GM13976 (cell line): ENCODE data around the gene LYPD6B.

ENCODE experiments used
- DNase-seq: peaks from one replicate; pipeline ENCODE4 v3.0.0; 2012; ENCODE audit warnings: low spot score
- CTCF ChIP-seq: IDR thresholded peaks from 2 replicates; pipeline ENCODE4 v1.5.1; 2012; ENCODE audit warnings: borderline replicate concordance, mild to moderate bottlenecking; ENCODE audit not compliant: insufficient read depth; ENCODE audit errors: extremely low read depth, missing control alignments, control extremely low read depth
- in situ Hi-C: fragments of 300-500 bp; cut with MboI; formaldehyde crosslinking; loops from one replicate; pipeline ENCODE4 v1.12.0; 2022; ENCODE audit warnings: low sequenced_read_pairs, mixed read lengths, inconsistent platforms; ENCODE audit not compliant: unreplicated experiment

LYPD6B gene

GRCh38 chr2:149185942-149186490, 147.5 kb downstream of the LYPD6B start:
- in situ Hi-C loops = no loop called here
- no peak for TF ChIP-seq CTCF
- DNase-seq = no peak

- TF ChIP-seq CTCF = no peak
- DNase-seq = no peak
- in situ Hi-C loops = no loop called here
Measured at GRCh38 chr2:149187057-149187456, 148.6 kb downstream of the LYPD6B start.

GRCh38 chr2:149188291-149188690, 149.8 kb downstream of the LYPD6B start:
- DNase-seq = no peak
- in situ Hi-C loops = no loop called here
- no peak for TF ChIP-seq CTCF

GRCh38 chr2:149189769-149190168, 151.3 kb downstream of the LYPD6B start:
- DNase-seq = no peak
- no peak for TF ChIP-seq CTCF
- in situ Hi-C loops = no loop called here

GRCh38 chr2:149191915-149192314, 153.4 kb downstream of the LYPD6B start:
- in situ Hi-C loops = no loop called here
- no peak for TF ChIP-seq CTCF
- no peak for DNase-seq

- DNase-seq = no peak
- in situ Hi-C loops = no loop called here
- TF ChIP-seq CTCF = no peak
Measured at GRCh38 chr2:149192427-149192826, 153.9 kb downstream of the LYPD6B start.

- in situ Hi-C loops = no loop called here
- DNase-seq = no peak
- TF ChIP-seq CTCF = no peak
Measured at GRCh38 chr2:149200109-149200520, 161.6 kb downstream of the LYPD6B start.
